WI38 (cell line): ENCODE data around the gene CLDN12.

Experiments
- H3K4me3 ChIP-seq: 2 replicates; pipeline ENCODE4 v1.5.1; 2011; ENCODE audit warnings: low read depth, mild to moderate bottlenecking, control low read depth, low read length
- TF ChIP-seq, protein P1 (sequence below): IDR thresholded peaks from 2 replicates; pipeline ENCODE4 v1.5.1; 2012; ENCODE audit warnings: low read depth, mild to moderate bottlenecking, control low read depth, low read length

The CLDN12 gene

GRCh38 chr7:90432752-90433151 is 29.5 kb downstream of the CLDN12 start:
- TF ChIP-seq, protein P1, sequence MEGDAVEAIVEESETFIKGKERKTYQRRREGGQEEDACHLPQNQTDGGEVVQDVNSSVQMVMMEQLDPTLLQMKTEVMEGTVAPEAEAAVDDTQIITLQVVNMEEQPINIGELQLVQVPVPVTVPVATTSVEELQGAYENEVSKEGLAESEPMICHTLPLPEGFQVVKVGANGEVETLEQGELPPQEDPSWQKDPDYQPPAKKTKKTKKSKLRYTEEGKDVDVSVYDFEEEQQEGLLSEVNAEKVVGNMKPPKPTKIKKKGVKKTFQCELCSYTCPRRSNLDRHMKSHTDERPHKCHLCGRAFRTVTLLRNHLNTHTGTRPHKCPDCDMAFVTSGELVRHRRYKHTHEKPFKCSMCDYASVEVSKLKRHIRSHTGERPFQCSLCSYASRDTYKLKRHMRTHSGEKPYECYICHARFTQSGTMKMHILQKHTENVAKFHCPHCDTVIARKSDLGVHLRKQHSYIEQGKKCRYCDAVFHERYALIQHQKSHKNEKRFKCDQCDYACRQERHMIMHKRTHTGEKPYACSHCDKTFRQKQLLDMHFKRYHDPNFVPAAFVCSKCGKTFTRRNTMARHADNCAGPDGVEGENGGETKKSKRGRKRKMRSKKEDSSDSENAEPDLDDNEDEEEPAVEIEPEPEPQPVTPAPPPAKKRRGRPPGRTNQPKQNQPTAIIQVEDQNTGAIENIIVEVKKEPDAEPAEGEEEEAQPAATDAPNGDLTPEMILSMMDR, result no peak
- no peak overlapping the region for H3K4me3 ChIP-seq

GRCh38 chr7:90433221-90433620 is 30.0 kb downstream of the CLDN12 start:
- TF ChIP-seq, protein P1, result no peak
- no peak overlapping the region for H3K4me3 ChIP-seq

- no peak overlapping the region for H3K4me3 ChIP-seq
- TF ChIP-seq, protein P1, result no peak
Measured at GRCh38 chr7:90445633-90446032, 42.4 kb downstream of the CLDN12 start.

- no peak overlapping the region for H3K4me3 ChIP-seq
- TF ChIP-seq, protein P1, result no peak
Measured at GRCh38 chr7:90446137-90446899, 43.1 kb downstream of the CLDN12 start.

DNA sequence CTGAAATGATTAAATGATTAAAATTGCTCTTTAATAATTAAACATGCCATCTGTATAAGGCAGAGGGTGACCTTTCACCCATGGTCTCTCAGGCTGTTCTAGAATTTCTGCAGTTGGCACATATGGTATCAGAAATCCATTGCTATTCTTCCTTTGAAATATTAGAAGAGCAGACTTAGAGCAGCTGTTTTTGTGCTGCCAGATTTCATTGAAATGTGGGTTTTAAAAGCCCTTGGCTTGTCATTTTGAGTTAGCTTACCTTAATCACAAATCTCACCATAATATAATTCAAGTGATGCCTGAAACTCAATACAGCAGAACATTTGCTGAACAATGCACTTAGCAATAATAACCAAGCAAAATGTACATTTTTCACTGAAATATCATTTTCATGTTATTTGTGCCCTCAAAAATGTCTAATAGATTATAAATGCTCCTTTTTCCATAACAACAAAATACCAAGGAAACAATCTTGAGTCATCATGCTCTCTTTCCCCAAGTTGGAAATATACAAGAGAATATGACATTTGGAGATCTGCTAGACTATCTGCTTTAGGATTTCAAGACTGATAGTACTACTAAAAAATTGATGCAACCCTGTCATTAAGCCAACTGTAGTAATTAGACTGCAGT is 50.1 kb downstream of the CLDN12 start:
- TF ChIP-seq, protein P1, result no peak
- H3K4me3 ChIP-seq, result no peak overlapping the region

DNA sequence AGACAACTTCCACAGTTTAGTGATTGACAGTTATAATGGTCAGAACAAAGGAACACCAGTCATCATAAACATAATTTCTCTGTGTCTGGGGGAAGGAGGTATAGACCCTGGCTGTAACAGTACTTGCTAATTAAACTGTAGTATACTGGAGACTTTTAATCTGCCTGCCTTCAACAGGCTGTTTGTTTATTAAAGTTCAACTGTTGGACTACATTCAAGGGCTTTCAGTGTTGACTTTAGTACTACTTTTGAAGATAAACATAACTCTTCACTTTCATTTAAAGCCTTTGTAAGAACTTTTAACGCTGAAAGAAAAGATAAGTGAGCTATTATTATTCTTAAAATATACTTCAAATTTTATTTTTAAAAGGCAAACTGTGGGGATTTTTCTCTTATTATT is 50.7 kb downstream of the CLDN12 start:
- TF ChIP-seq, protein P1, result no peak
- H3K4me3 ChIP-seq, result no peak overlapping the region

DNA sequence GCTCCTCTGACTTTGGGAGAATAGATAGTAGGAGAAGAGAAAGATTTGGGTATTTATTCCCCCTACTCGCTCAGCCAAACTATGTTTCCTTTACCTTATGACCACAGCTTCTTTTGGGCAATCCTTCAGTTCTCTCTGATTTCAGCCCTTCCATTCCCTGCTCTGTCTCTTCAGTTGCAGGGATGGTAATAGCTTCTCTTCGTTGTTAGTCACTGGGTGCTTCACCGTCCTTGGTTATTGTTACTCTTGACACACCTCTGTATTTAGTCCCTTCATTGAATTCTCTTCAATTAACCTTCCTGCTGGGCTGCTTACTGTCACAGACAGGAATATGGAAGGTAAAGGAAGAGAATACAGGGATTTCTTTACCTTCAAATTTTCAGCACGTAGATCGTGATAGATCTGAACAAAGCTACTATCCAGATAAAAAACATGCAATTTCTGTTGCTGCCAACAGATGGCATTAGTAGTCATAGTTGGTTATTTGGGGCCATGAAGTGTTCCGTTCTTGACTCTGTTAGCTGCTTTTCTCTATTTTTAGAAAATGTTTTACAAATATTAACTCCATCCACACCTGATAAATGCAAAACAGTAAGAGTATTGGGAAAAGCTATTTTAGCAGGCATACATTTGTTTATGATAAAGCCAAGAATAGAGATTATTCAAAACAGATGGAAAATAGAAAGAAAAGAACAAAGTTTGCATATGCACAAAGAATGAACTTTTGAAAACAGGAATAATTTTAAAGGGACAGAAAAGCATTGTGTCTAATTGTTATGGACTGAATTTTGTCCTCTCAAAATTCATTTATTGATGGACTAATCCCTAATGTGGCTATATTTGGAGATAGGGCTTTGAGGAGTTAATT is 52.1 kb downstream of the CLDN12 start:
- TF ChIP-seq, protein P1, result peak; percentile 41; the same call in 1 of the 2 replicates
- no peak overlapping the region for H3K4me3 ChIP-seq
